K562 (cell line): ENCODE data around the gene NRSN2. TPM values are rescaled to one million over a fixed set of nuclear protein-coding genes. Genes with fewer than 3 reads are reported as not detected.

Experiments
- BHLHE40 ChIP-seq: IDR thresholded peaks from 2 replicates; pipeline ENCODE4 v1.6.1; 2011; ENCODE audit warnings: low read length, improper control_type of control experiment
- CREB3 ChIP-seq: fragments of 450-650 bp; conservative IDR thresholded peaks from 2 replicates; pipeline ENCODE4 v1.6.1; 2016; ENCODE audit warnings: missing genetic modification characterization, low read depth, mild to moderate bottlenecking, missing compliant biosample characterization, moderate library complexity
- CREBBP ChIP-seq: IDR thresholded peaks from one replicate; pipeline ENCODE4 v1.6.1; 2012; ENCODE audit warnings: low read depth, mild to moderate bottlenecking, control low read depth, inconsistent platforms, low read length
- CREM ChIP-seq: IDR thresholded peaks from 2 replicates; pipeline ENCODE4 v1.6.1; 2014; ENCODE audit warnings: antibody characterized with exemption, low read depth
- DNMT1 ChIP-seq: fragments of 450-650 bp; IDR thresholded peaks from 2 replicates; pipeline ENCODE4 v1.6.1; 2016; ENCODE audit warnings: antibody characterized with exemption, mild to moderate bottlenecking
- FOXK1 ChIP-seq: sonication (generic); formaldehyde crosslinking; IDR thresholded peaks from 2 replicates; pipeline ENCODE4 v1.8.0; 2022; ENCODE audit warnings: missing genetic modification reagents, mild to moderate bottlenecking, borderline replicate concordance
- GATAD2B ChIP-seq: fragments of 450-650 bp; IDR thresholded peaks from 2 replicates; pipeline ENCODE4 v1.6.1; 2017; ENCODE audit warnings: mild to moderate bottlenecking, borderline replicate concordance
- HCFC1 ChIP-seq: IDR thresholded peaks from 2 replicates; pipeline ENCODE4 v1.6.1; 2012; ENCODE audit warnings: low read depth, low read length, improper control_type of control experiment
- KDM4B ChIP-seq, 2 experiments: fragments of 450-650 bp in 1 of 2; sonication (generic) in 1 of 2; IDR thresholded peaks; 2 replicates each; pipeline ENCODE4 v1.6.1; 2016 to 2017; ENCODE audit warnings: borderline replicate concordance in 2 of 2, antibody characterized with exemption in 1 of 2, low read depth in 1 of 2, mild to moderate bottlenecking in 1 of 2
- MBD2 ChIP-seq: sonication (generic); IDR thresholded peaks from 2 replicates; pipeline ENCODE4 v1.6.1; 2016; ENCODE audit warnings: low read depth, borderline replicate concordance
- RFX5 ChIP-seq: IDR thresholded peaks from 2 replicates; pipeline ENCODE4 v1.6.1; 2011; ENCODE audit warnings: low read depth, mild to moderate bottlenecking, improper control_type of control experiment, low read length
- SMAD4 ChIP-seq: fragments of 250-450 bp; sonication (Bioruptor Pico); conservative IDR thresholded peaks from 2 replicates; pipeline ENCODE4 v1.8.0; 2021; ENCODE audit warnings: inconsistent platforms, mild to moderate bottlenecking, moderate library complexity
- SMARCA4 ChIP-seq: fragments of 450-650 bp; IDR thresholded peaks from 2 replicates; pipeline ENCODE4 v1.6.1; 2016
- TAF9B ChIP-seq: fragments of 450-650 bp; IDR thresholded peaks from 2 replicates; pipeline ENCODE4 v1.6.1; 2018; ENCODE audit warnings: mild to moderate bottlenecking; ENCODE audit not compliant: partially characterized antibody
- TRIM28 ChIP-seq: fragments of 450-650 bp; IDR thresholded peaks from 2 replicates; pipeline ENCODE4 v1.6.1; 2017
- ZNF398 ChIP-seq: fragments of 250-450 bp; sonication (Bioruptor Pico); IDR thresholded peaks from 2 replicates; pipeline ENCODE4 v1.8.0; 2021; ENCODE audit warnings: moderate library complexity, mild to moderate bottlenecking, inconsistent platforms
- polyA plus RNA-seq, 8 experiments: library from polyadenylated mRNA; depleted of rRNA in 4 of 8; stranded (reverse) in 5 of 8; unstranded in 3 of 8; fragments of >200 nt; fragmentation: Nextera tagmentation in 2 of 8; fragmentation: Illumina TruSeq in 1 of 8; extraction: Ambion mirVana in 2 of 8; extraction: Trizol in 1 of 8; gene quantifications; 2 replicates each; pipeline versions ENCODE4 v1.2.1 to v1.2.3, GENCODE V29; 2011 to 2014; ENCODE audit warnings: inconsistent platforms in 1 of 8, missing spikeins in 1 of 8
- total RNA-seq, 7 experiments: library from RNA; depleted of rRNA in 6 of 7; stranded (reverse); fragments of >200 nt in 6 of 7; fragmentation: Illumina TruSeq in 2 of 7; extraction: Trizol in 2 of 7; gene quantifications; 2 replicates each; pipeline versions ENCODE4 v1.2.1 to v1.2.3, GENCODE V29; 2011 to 2021; ENCODE audit warnings: low replicate concordance in 1 of 7
- TF ChIP-seq, protein P1 (sequence below): fragments of 150-350 bp; IDR thresholded peaks from 2 replicates; pipeline ENCODE4 v1.6.1; 2014; ENCODE audit warnings: low read depth, mild to moderate bottlenecking, low read length, borderline replicate concordance
- TF ChIP-seq, protein P2 (sequence below): sonication (generic); formaldehyde crosslinking; IDR thresholded peaks from 2 replicates; pipeline ENCODE4 v1.8.0; 2023; ENCODE audit warnings: mild to moderate bottlenecking, missing genetic modification reagents
- TF ChIP-seq, protein P3 (sequence below): fragments of 450-650 bp; IDR thresholded peaks from 2 replicates; pipeline ENCODE4 v1.6.1; 2016; ENCODE audit warnings: missing biosample characterization, missing genetic modification characterization

The NRSN2 gene
- total and polyA plus RNA-seq, 9 of the 15 experiments (the other 6 are each of a cell fraction or from before 2014, with no cell fraction given): 7.5 to 29.7 (median 11.1) TPM

- no peak; the same call in 1 of the 2 replicates for TF ChIP-seq FOXK1 (CRISPR knock-in tag)
- TF ChIP-seq MBD2: no peak; the same call in 1 of the 2 replicates
- no peak for TF ChIP-seq CREB3
- TF ChIP-seq, protein P1, sequence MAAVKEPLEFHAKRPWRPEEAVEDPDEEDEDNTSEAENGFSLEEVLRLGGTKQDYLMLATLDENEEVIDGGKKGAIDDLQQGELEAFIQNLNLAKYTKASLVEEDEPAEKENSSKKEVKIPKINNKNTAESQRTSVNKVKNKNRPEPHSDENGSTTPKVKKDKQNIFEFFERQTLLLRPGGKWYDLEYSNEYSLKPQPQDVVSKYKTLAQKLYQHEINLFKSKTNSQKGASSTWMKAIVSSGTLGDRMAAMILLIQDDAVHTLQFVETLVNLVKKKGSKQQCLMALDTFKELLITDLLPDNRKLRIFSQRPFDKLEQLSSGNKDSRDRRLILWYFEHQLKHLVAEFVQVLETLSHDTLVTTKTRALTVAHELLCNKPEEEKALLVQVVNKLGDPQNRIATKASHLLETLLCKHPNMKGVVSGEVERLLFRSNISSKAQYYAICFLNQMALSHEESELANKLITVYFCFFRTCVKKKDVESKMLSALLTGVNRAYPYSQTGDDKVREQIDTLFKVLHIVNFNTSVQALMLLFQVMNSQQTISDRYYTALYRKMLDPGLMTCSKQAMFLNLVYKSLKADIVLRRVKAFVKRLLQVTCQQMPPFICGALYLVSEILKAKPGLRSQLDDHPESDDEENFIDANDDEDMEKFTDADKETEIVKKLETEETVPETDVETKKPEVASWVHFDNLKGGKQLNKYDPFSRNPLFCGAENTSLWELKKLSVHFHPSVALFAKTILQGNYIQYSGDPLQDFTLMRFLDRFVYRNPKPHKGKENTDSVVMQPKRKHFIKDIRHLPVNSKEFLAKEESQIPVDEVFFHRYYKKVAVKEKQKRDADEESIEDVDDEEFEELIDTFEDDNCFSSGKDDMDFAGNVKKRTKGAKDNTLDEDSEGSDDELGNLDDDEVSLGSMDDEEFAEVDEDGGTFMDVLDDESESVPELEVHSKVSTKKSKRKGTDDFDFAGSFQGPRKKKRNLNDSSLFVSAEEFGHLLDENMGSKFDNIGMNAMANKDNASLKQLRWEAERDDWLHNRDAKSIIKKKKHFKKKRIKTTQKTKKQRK: no peak
- TF ChIP-seq CREBBP: no peak
- no peak for TF ChIP-seq TAF9B
- TF ChIP-seq TRIM28: no peak
- TF ChIP-seq SMARCA4: no peak
- no peak for TF ChIP-seq HCFC1
- TF ChIP-seq GATAD2B: peak; percentile 80
- TF ChIP-seq, protein P2, sequence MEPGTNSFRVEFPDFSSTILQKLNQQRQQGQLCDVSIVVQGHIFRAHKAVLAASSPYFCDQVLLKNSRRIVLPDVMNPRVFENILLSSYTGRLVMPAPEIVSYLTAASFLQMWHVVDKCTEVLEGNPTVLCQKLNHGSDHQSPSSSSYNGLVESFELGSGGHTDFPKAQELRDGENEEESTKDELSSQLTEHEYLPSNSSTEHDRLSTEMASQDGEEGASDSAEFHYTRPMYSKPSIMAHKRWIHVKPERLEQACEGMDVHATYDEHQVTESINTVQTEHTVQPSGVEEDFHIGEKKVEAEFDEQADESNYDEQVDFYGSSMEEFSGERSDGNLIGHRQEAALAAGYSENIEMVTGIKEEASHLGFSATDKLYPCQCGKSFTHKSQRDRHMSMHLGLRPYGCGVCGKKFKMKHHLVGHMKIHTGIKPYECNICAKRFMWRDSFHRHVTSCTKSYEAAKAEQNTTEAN (CRISPR knock-in tag): no peak
- TF ChIP-seq KDM4B (IDR thresholded peaks at IDR 0.05; ENCODE audit: borderline replicate concordance in 2 of 2, low read depth in 1 of 2): no peak
- TF ChIP-seq, protein P3, sequence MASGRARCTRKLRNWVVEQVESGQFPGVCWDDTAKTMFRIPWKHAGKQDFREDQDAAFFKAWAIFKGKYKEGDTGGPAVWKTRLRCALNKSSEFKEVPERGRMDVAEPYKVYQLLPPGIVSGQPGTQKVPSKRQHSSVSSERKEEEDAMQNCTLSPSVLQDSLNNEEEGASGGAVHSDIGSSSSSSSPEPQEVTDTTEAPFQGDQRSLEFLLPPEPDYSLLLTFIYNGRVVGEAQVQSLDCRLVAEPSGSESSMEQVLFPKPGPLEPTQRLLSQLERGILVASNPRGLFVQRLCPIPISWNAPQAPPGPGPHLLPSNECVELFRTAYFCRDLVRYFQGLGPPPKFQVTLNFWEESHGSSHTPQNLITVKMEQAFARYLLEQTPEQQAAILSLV (tag): no peak
- TF ChIP-seq BHLHE40: peak; percentile 60
- no peak for TF ChIP-seq ZNF398 (CRISPR knock-in tag)
- peak; percentile 93 for TF ChIP-seq SMAD4 (CRISPR knock-in tag)
- peak; percentile 95 for TF ChIP-seq CREM
- TF ChIP-seq DNMT1: no peak
- peak; percentile 99 for TF ChIP-seq RFX5
Measured at GRCh38 chr20:325045-325888, 21.6 kb upstream of the NRSN2 start, which contains the start of gene SOX12 (continued).
